ENCODE data around the gene LRRC55.

DNA sequence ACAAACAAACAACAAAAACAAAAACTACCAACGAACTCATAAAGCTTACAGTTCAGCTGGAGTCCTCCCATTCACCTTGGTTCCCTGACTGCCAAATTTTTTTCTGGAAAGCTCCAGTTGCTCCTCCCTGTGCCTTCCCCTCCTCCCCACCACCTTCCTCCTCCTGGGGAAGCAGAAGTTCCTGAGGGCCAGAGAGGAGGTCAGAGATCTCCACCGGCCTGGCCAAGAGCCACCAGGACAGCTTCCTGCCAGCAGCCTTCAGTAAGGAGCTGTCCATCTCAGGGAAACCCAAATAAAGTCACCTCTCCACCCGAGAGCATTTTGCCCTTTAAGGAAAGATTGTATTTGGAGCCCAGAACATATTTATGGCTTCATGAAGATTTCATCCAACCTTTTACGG lies 35.3 kb downstream of the LRRC55 start:
- TF ChIP-seq, protein P1, sequence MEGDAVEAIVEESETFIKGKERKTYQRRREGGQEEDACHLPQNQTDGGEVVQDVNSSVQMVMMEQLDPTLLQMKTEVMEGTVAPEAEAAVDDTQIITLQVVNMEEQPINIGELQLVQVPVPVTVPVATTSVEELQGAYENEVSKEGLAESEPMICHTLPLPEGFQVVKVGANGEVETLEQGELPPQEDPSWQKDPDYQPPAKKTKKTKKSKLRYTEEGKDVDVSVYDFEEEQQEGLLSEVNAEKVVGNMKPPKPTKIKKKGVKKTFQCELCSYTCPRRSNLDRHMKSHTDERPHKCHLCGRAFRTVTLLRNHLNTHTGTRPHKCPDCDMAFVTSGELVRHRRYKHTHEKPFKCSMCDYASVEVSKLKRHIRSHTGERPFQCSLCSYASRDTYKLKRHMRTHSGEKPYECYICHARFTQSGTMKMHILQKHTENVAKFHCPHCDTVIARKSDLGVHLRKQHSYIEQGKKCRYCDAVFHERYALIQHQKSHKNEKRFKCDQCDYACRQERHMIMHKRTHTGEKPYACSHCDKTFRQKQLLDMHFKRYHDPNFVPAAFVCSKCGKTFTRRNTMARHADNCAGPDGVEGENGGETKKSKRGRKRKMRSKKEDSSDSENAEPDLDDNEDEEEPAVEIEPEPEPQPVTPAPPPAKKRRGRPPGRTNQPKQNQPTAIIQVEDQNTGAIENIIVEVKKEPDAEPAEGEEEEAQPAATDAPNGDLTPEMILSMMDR (IDR thresholded peaks at IDR 0.05; ENCODE audit: poor library complexity), result no peak
- TF ChIP-seq EZH2 (IDR thresholded peaks at IDR 0.05; ENCODE audit: borderline replicate concordance), result no peak

Measured in hepatocyte (in vitro differentiated cells).